RWPE2 (cell line): Measurements from ENCODE around the gene AP3S2.

Experiments used
- ATAC-seq: fragments of 200-7000 bp; cut with Tn5 transposase; 3 replicates; pipeline ENCODE4 v1.9.1; 2021; ENCODE audit warnings: low read depth
- DNase-seq: peaks from one replicate; pipeline ENCODE4 v3.0.0-alpha.2; 2020; ENCODE audit warnings: low spot score
- H3K27ac ChIP-seq: fragments of 450-650 bp; 2 replicates; pipeline ENCODE4 v1.5.1; 2017; ENCODE audit warnings: mild to moderate bottlenecking; ENCODE audit not compliant: poor library complexity, severe bottlenecking
- H3K27me3 ChIP-seq: fragments of 250-450 bp; sonication (Bioruptor Pico); 2 replicates; pipeline ENCODE4 v1.5.1; 2021; ENCODE audit warnings: mild to moderate bottlenecking, moderate library complexity; ENCODE audit not compliant: insufficient read depth, poor library complexity, severe bottlenecking
- H3K36me3 ChIP-seq: fragments of 250-450 bp; sonication (Bioruptor Pico); 2 replicates; pipeline ENCODE4 v1.5.1; 2020; ENCODE audit warnings: low read depth, mild to moderate bottlenecking, moderate library complexity
- H3K4me1 ChIP-seq: fragments of 250-450 bp; sonication (Bioruptor Pico); 2 replicates; pipeline ENCODE4 v1.5.1; 2021; ENCODE audit warnings: mild to moderate bottlenecking, moderate library complexity; ENCODE audit not compliant: insufficient read depth, poor library complexity, severe bottlenecking
- H3K4me3 ChIP-seq: fragments of 250-450 bp; sonication (Bioruptor Pico); 2 replicates; pipeline ENCODE4 v1.5.1; 2021; ENCODE audit warnings: mild to moderate bottlenecking, moderate library complexity; ENCODE audit not compliant: severe bottlenecking
- H3K9me3 ChIP-seq: fragments of 250-450 bp; sonication (Bioruptor Pico); 2 replicates; pipeline ENCODE4 v1.5.1; 2021; ENCODE audit warnings: mild to moderate bottlenecking, moderate library complexity; ENCODE audit not compliant: severe bottlenecking
- CTCF ChIP-seq: fragments of 450-650 bp; IDR thresholded peaks from one replicate; pipeline ENCODE4 v1.5.1; 2017; ENCODE audit warnings: mild to moderate bottlenecking, moderate library complexity; ENCODE audit not compliant: poor library complexity, severe bottlenecking

Gene AP3S2

GRCh38 chr15:89799011-89799911, 94.5 kb downstream of the AP3S2 start:
- Histone ChIP-seq H3K9me3 (no peaks in the 10 kb centered on the region), H3K4me1 (peaks cover 10% of the 10 kb centered on the region), H3K27ac (no peak overlapping the region), H3K4me3 (no peak overlapping the region), H3K27me3 (no peaks in the 10 kb centered on the region), H3K36me3 (0 out of 2 replicates have a peak, but pooled peaks cover 3% of the 10 kb centered on the region)
- no peak for TF ChIP-seq CTCF
- DNase-seq, result peak; percentile 65
- peak; percentile 5; the same call in 1 of the 3 replicates for ATAC-seq

- H3K9me3 ChIP-seq, result no peaks in the 10 kb centered on the region
- DNase-seq, result peak; percentile 52
- H3K36me3 ChIP-seq, result 0 out of 2 replicates have a peak, but pooled peaks cover 3% of the 10 kb centered on the region
- H3K27me3 ChIP-seq, result no peaks in the 10 kb centered on the region
- H3K27ac ChIP-seq, result no peak overlapping the region
- H3K4me1 ChIP-seq, result peaks cover 10% of the 10 kb centered on the region
- H3K4me3 ChIP-seq, result no peak overlapping the region
- no peak for TF ChIP-seq CTCF
- no peak for ATAC-seq
Observed at GRCh38 chr15:89797678-89798201, 96.1 kb downstream of the AP3S2 start.

GRCh38 chr15:89795996-89796395, 97.8 kb downstream of the AP3S2 start:
- ATAC-seq (no peak), DNase-seq (no peak)
- H3K4me3 ChIP-seq, result no peak overlapping the region
- H3K27me3 ChIP-seq, result no peaks in the 10 kb centered on the region
- no peak for TF ChIP-seq CTCF
- H3K4me1 ChIP-seq, result peaks cover 10% of the 10 kb centered on the region
- H3K27ac ChIP-seq, result no peak overlapping the region
- H3K9me3 ChIP-seq, result no peaks in the 10 kb centered on the region
- H3K36me3 ChIP-seq, result 0 out of 2 replicates have a peak, but pooled peaks cover 3% of the 10 kb centered on the region

- H3K9me3 ChIP-seq, result no peaks in the 10 kb centered on the region
- peaks cover 10% of the 10 kb centered on the region for H3K4me1 ChIP-seq
- DNase-seq (peak; percentile 21), ATAC-seq (no peak)
- no peaks in the 10 kb centered on the region for H3K27me3 ChIP-seq
- no peak overlapping the region for H3K4me3 ChIP-seq
- peaks cover 7% of the 10 kb centered on the region; the same call in 1 of the 2 replicates for H3K36me3 ChIP-seq
- peak overlapping the region; percentile 14 for H3K27ac ChIP-seq
- no peak for TF ChIP-seq CTCF
Observed at GRCh38 chr15:89794627-89795241, 99.1 kb downstream of the AP3S2 start.
